GM12892 (cell line): Measurements from ENCODE around the gene SLC25A17.

ENCODE experiments used
- POLR2A ChIP-seq: IDR thresholded peaks from 2 replicates; pipeline ENCODE4 v1.6.1; 2011; ENCODE audit warnings: low read depth, low read length, control low read depth
- POLR2AphosphoS5 ChIP-seq: IDR thresholded peaks from 2 replicates; pipeline ENCODE4 v1.6.1; 2011; ENCODE audit warnings: low read depth, low read length, control low read depth
- TAF1 ChIP-seq: IDR thresholded peaks from 2 replicates; pipeline ENCODE4 v1.6.1; 2011; ENCODE audit warnings: low read depth, mild to moderate bottlenecking, control low read depth, low read length, borderline replicate concordance

GRCh38 chr22:40757071-40757470, 62.1 kb downstream of the SLC25A17 start:
- TF ChIP-seq POLR2A, result no peak
- TF ChIP-seq POLR2AphosphoS5, result no peak
- no peak for TF ChIP-seq TAF1
